Measurements from ENCODE around the gene ATP1B4. TPM values are rescaled to one million over a fixed set of nuclear protein-coding genes. Genes with fewer than 3 reads are reported as not detected.
"Not testable (repeated sequence)": the region's sequence is repeated elsewhere in the genome, so short reads cannot be mapped to it uniquely, and the experiment has no call there.

The ATP1B4 gene
- polyA plus RNA-seq, 1 of the 3 experiments (the other 2 are of a cell fraction) = not detected

DNA sequence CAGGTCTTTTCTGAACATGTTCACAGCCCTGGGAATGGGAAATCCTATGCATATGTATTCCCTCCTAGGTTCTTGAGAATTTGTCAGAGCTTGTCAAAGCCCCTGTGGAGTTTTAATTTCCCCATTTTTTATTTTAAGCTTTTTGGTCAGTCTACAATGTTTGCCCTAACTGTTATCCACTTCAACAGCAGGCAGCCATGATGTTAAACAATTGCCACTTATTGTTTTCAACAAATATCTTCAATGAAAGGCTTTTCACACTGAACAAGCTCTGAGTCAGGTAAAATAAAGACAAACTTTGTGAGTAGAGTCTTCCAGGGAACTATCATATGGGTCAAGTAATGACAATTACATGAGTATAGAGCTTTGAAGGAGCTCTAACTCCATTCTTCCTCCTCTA, 25.0 kb upstream of the ATP1B4 start:
- Histone ChIP-seq H3K4me1 (ENCODE audit: control insufficient read depth in 1 of 2, insufficient read depth in 2 of 2, low read depth in 1 of 2, low read length in 1 of 2) (no peaks in the 10 kb centered on the region), H3K9me3 (peaks cover 13% of the 10 kb centered on the region; the same call in 1 of the 2 replicates), H3K27me3 (ENCODE audit: insufficient read depth) (no peaks in the 10 kb centered on the region; the same call in 1 of the 2 replicates), H4K20me1 (ENCODE audit: insufficient read depth) (no peaks in the 10 kb centered on the region), H3K9me2 (no peaks in the 10 kb centered on the region), H3K27ac (ENCODE audit: low read depth in 2 of 2, low read length in 1 of 2) (no peak overlapping the region), H3K9ac (no peak overlapping the region), H3K36me3 (replicated peaks in 1 of 2; ENCODE audit: control insufficient read depth in 1 of 2, insufficient read depth in 2 of 2, low read length in 1 of 2) (no peaks in the 10 kb centered on the region), H2AFZ (ENCODE audit: low read depth) (no peak overlapping the region), H3K79me2 (ENCODE audit: insufficient read depth) (no peaks in the 10 kb centered on the region), H3F3A (replicated peaks; ENCODE audit: insufficient read depth) (no peaks in the 10 kb centered on the region), H3K4me3 (ENCODE audit: low read depth in 2 of 2, low read length in 1 of 2) (no peak overlapping the region), H3K4me2 (no peak overlapping the region)
- CTCF ChIA-PET = no interaction called here
- DNase-seq = no peak
- POLR2A ChIA-PET = no interaction called here
- TF ChIP-seq GATA2 (CRISPR knock-in tag; IDR thresholded peaks at IDR 0.05) = no peak
- no peak for TF ChIP-seq ELF1 (IDR thresholded peaks at IDR 0.05)
- TF ChIP-seq FOSL2 (IDR thresholded peaks at IDR 0.05; ENCODE audit: borderline replicate concordance, low read depth) = no peak
- TF ChIP-seq SMC3 (IDR thresholded peaks at IDR 0.05; ENCODE audit: low read depth, low read length) = no peak
- TF ChIP-seq, protein P1, sequence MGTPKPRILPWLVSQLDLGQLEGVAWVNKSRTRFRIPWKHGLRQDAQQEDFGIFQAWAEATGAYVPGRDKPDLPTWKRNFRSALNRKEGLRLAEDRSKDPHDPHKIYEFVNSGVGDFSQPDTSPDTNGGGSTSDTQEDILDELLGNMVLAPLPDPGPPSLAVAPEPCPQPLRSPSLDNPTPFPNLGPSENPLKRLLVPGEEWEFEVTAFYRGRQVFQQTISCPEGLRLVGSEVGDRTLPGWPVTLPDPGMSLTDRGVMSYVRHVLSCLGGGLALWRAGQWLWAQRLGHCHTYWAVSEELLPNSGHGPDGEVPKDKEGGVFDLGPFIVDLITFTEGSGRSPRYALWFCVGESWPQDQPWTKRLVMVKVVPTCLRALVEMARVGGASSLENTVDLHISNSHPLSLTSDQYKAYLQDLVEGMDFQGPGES (IDR thresholded peaks at IDR 0.05; ENCODE audit: low read depth, low read length) = no peak
- TF ChIP-seq, protein P2, sequence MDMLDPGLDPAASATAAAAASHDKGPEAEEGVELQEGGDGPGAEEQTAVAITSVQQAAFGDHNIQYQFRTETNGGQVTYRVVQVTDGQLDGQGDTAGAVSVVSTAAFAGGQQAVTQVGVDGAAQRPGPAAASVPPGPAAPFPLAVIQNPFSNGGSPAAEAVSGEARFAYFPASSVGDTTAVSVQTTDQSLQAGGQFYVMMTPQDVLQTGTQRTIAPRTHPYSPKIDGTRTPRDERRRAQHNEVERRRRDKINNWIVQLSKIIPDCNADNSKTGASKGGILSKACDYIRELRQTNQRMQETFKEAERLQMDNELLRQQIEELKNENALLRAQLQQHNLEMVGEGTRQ (IDR thresholded peaks at IDR 0.05; ENCODE audit: borderline replicate concordance, low read depth, low read length) = no peak
- TF ChIP-seq, protein P3, sequence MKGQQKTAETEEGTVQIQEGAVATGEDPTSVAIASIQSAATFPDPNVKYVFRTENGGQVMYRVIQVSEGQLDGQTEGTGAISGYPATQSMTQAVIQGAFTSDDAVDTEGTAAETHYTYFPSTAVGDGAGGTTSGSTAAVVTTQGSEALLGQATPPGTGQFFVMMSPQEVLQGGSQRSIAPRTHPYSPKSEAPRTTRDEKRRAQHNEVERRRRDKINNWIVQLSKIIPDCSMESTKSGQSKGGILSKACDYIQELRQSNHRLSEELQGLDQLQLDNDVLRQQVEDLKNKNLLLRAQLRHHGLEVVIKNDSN (IDR thresholded peaks at IDR 0.05; ENCODE audit: borderline replicate concordance, low read depth) = no peak
- TF ChIP-seq, protein P4, sequence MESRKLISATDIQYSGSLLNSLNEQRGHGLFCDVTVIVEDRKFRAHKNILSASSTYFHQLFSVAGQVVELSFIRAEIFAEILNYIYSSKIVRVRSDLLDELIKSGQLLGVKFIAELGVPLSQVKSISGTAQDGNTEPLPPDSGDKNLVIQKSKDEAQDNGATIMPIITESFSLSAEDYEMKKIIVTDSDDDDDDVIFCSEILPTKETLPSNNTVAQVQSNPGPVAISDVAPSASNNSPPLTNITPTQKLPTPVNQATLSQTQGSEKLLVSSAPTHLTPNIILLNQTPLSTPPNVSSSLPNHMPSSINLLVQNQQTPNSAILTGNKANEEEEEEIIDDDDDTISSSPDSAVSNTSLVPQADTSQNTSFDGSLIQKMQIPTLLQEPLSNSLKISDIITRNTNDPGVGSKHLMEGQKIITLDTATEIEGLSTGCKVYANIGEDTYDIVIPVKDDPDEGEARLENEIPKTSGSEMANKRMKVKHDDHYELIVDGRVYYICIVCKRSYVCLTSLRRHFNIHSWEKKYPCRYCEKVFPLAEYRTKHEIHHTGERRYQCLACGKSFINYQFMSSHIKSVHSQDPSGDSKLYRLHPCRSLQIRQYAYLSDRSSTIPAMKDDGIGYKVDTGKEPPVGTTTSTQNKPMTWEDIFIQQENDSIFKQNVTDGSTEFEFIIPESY (IDR thresholded peaks at IDR 0.05; ENCODE audit: borderline replicate concordance, low read depth) = no peak
- no peak for TF ChIP-seq RCOR1 (IDR thresholded peaks at IDR 0.05; ENCODE audit: low read length)
- TF ChIP-seq NFIC (IDR thresholded peaks at IDR 0.05; ENCODE audit: borderline replicate concordance) = no peak
- no peak for TF ChIP-seq FOXJ3 (CRISPR knock-in tag; IDR thresholded peaks at IDR 0.05)

DNA sequence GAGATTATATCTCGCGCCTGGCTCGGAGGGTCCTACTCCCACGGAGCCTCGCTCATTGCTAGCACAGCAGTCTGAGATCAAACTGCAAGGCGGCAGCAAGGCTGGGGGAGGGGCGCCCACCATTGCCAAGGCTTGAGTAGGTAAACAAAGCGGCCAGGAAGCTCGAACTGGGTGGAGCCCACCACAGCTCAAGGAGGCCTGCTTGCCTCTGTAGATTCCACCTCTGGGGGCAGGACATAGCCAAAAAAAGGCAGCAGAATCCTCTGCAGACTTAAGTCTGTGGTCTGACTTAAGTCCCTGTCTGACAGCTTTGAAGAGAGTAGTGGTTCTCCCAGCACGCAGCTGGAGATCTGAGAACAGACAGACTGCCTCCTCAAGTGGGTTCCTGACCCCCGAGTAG, 17.3 kb upstream of the ATP1B4 start:
- H3K79me2 ChIP-seq (ENCODE audit: insufficient read depth); DNase-seq; H2AFZ ChIP-seq (ENCODE audit: low read depth); H3K27me3 ChIP-seq (ENCODE audit: insufficient read depth); H3K9me3 ChIP-seq; H3F3A ChIP-seq (replicated peaks; ENCODE audit: insufficient read depth); H4K20me1 ChIP-seq (ENCODE audit: insufficient read depth); CTCF ChIA-PET; H3K27ac ChIP-seq (ENCODE audit: low read depth in 2 of 2, low read length in 1 of 2); H3K4me2 ChIP-seq; H3K9me2 ChIP-seq; POLR2A ChIA-PET; H3K9ac ChIP-seq; H3K4me1 ChIP-seq (ENCODE audit: control insufficient read depth in 1 of 2, insufficient read depth in 2 of 2, low read depth in 1 of 2, low read length in 1 of 2); H3K4me3 ChIP-seq (ENCODE audit: low read depth in 2 of 2, low read length in 1 of 2); H3K36me3 ChIP-seq (replicated peaks in 1 of 2; ENCODE audit: control insufficient read depth in 1 of 2, insufficient read depth in 2 of 2, low read length in 1 of 2): not testable (repeated sequence)
- WGBS (ENCODE audit: low lambda C conversion rate) = 0% methylated on average over 2 of the region's 11 CpGs
